GM19351 (cell line): ENCODE data around the gene RIN3.
A peak's percentile ranks its signal among the peaks of the same experiment; 100 is the strongest.

ENCODE experiments used
- ATAC-seq: cut with Tn5 transposase; IDR thresholded peaks from one replicate; pipeline ENCODE4 v1.9.1; 2021; ENCODE audit warnings: mild to moderate bottlenecking, moderate library complexity; ENCODE audit not compliant: unreplicated experiment

Gene RIN3

GRCh38 chr14:92513204-92513965 is at the start of gene RIN3:
TSS of gene RIN3 (plus strand) at chr14:92513781. CDS start at chr14:92513933, 152 bp downstream.
- peak; percentile 69 for ATAC-seq

GRCh38 chr14:92464156-92464555 is 49.4 kb upstream of the RIN3 start:
- ATAC-seq = no peak

- ATAC-seq = no peak
Measured at GRCh38 chr14:92464716-92465115, 48.9 kb upstream of the RIN3 start.

- ATAC-seq = no peak
Measured at GRCh38 chr14:92465353-92466055, 48.1 kb upstream of the RIN3 start.

GRCh38 chr14:92466059-92466458 is 47.5 kb upstream of the RIN3 start:
- no peak for ATAC-seq

GRCh38 chr14:92469515-92469914 is 44.1 kb upstream of the RIN3 start:
- ATAC-seq = no peak

GRCh38 chr14:92470215-92470614 is 43.4 kb upstream of the RIN3 start:
- no peak for ATAC-seq

- no peak for ATAC-seq
Measured at GRCh38 chr14:92470811-92471210, 42.8 kb upstream of the RIN3 start.

- ATAC-seq = no peak
Measured at GRCh38 chr14:92471919-92472318, 41.7 kb upstream of the RIN3 start.

- no peak for ATAC-seq
Measured at GRCh38 chr14:92472860-92473259, 40.7 kb upstream of the RIN3 start.

GRCh38 chr14:92473261-92473968 is 40.2 kb upstream of the RIN3 start:
- ATAC-seq = no peak

- no peak for ATAC-seq
Measured at GRCh38 chr14:92473969-92474535, 39.5 kb upstream of the RIN3 start.

GRCh38 chr14:92475037-92475436 is 38.5 kb upstream of the RIN3 start:
- no peak for ATAC-seq

GRCh38 chr14:92475451-92476187 is 38.0 kb upstream of the RIN3 start:
- no peak for ATAC-seq

GRCh38 chr14:92480856-92481255 is 32.7 kb upstream of the RIN3 start:
- no peak for ATAC-seq

- no peak for ATAC-seq
Measured at GRCh38 chr14:92481386-92481785, 32.2 kb upstream of the RIN3 start.

GRCh38 chr14:92481811-92482555 is 31.6 kb upstream of the RIN3 start:
- ATAC-seq = no peak

GRCh38 chr14:92482621-92483319 is 30.8 kb upstream of the RIN3 start:
- no peak for ATAC-seq

- no peak for ATAC-seq
Measured at GRCh38 chr14:92484132-92484823, 29.3 kb upstream of the RIN3 start.
